ENCODE measurements around the gene GK.
"Not testable (repeated sequence)": the region's sequence is repeated elsewhere in the genome, so short reads cannot be mapped to it uniquely, and the experiment has no call there.

GK gene

DNA sequence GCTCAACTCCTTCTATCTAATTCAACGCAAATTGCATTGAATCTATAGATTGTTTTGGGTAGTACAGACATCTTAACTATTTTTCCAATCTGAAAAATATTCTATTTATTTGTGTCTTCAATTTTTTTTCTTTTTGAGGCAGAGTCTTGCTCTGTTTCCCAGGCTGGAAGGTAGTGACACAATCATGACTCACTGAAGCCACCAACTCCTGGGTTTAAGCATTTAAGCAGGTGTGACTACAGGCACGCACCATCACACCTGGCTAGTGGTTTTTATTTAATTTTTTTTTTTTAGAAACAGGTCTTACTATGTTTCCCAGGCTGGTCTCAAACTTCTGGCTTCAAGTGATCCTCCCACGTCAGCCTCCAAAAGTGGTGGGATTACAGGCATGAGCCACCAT lies 98.3 kb downstream of the GK start:
- TF ChIP-seq, protein P1, sequence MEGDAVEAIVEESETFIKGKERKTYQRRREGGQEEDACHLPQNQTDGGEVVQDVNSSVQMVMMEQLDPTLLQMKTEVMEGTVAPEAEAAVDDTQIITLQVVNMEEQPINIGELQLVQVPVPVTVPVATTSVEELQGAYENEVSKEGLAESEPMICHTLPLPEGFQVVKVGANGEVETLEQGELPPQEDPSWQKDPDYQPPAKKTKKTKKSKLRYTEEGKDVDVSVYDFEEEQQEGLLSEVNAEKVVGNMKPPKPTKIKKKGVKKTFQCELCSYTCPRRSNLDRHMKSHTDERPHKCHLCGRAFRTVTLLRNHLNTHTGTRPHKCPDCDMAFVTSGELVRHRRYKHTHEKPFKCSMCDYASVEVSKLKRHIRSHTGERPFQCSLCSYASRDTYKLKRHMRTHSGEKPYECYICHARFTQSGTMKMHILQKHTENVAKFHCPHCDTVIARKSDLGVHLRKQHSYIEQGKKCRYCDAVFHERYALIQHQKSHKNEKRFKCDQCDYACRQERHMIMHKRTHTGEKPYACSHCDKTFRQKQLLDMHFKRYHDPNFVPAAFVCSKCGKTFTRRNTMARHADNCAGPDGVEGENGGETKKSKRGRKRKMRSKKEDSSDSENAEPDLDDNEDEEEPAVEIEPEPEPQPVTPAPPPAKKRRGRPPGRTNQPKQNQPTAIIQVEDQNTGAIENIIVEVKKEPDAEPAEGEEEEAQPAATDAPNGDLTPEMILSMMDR (conservative IDR thresholded peaks at IDR 0.05; ENCODE audit: control insufficient read depth, insufficient read depth, low read depth, low read length): no peak
- DNase-seq (ENCODE audit: low read depth): no peak
- no peak overlapping the region for H3K4me3 ChIP-seq (ENCODE audit: control insufficient read depth, low read depth, low read length)

DNA sequence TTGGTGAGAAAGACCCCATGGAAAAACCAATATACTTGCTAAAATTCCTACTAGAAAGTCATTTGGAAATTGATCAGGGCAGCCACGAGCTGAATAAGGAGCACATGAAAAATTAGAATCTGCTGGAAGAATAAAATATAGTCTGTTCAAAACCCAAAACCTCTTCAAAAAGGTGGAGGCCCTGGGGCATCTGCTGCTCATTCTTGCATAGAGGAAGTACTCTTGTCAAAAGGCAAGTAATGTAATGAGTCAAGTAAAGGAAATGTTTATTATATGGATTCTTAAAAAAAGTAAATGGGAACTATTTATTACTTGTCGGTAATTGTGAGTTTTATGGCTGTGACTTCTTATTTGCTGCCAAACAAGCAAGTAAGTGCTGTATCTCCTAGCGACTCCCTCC lies 109.5 kb downstream of the GK start:
- H3K4me3 ChIP-seq (ENCODE audit: control insufficient read depth, low read depth, low read length): no peak overlapping the region
- DNase-seq (ENCODE audit: low read depth): no peak
- TF ChIP-seq, protein P1 (conservative IDR thresholded peaks at IDR 0.05; ENCODE audit: control insufficient read depth, insufficient read depth, low read depth, low read length): no peak

DNA sequence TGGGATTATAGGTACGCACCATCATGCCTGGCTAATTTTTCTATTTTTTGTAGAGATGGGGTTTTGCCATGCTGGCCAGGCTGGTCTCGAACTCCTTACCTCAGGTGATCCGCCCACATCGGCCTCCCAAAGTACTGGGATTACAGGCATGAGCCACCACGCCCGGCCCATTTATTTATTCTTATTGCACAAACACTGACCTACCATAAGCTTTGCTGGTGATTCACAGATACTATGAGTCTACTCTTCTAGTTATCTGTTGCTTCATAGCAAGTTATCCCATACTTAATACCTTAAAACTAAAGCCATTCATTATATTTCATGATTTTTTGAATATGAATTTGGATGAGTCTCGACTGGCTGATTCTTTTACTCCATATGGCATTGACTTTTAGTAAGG lies 120.5 kb downstream of the GK start:
- DNase-seq (ENCODE audit: low read depth): not testable (repeated sequence)

DNA sequence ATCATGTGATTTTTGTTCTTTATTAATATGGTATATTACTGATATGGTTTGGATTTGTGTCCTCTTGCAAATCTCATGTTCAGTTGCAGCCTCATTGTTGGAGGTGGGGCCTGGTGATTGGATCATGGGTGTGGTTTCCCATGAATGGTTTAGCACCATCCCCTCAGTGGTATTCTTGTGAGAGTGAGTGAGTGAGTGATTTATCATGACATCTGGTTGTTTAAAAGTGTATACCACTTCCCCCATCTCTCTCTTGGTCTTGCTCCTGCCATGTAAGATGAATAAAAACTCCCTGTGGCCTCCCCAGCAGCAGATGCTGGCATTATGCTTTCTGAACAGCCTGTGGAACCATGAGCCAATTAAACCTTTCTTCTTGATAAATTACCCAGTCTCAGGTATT lies 124.4 kb downstream of the GK start:
- TF ChIP-seq, protein P1 (conservative IDR thresholded peaks at IDR 0.05; ENCODE audit: control insufficient read depth, insufficient read depth, low read depth, low read length): no peak
- no peak for DNase-seq (ENCODE audit: low read depth)
- H3K4me3 ChIP-seq (ENCODE audit: control insufficient read depth, low read depth, low read length): no peak overlapping the region

More for the DNA sequence above, 120.5 kb downstream of the GK start:
- not testable (repeated sequence) for H3K4me3 ChIP-seq (ENCODE audit: control insufficient read depth, low read depth, low read length)

DNA sequence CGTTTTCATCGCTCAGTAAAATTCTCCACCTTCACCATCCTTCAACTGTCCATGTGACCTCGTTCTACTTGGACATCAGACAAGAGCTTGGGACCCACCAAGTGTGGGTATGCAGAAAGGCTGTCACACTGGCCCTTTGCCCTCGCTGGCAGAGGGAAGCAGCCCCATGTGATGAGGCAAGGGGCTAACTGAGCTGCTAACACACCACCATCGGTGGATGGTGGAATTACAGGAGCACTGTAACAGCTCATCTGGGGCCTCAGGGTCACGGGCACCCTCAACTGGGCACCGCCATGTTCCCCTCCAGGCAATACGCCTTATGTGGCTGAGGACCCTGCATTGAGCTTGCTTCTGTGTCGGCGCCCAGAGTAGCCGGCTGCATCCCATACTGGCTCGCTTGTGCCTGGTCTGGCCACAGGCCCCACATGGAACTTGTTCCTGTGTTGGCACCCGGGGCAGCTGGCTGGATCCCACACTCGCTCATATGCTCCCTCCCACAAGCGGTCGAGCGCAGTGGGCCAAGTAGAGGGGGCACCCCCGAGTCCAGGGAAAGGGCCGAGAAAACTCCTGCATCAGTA lies 126.3 kb downstream of the GK start:
- H3K4me3 ChIP-seq (ENCODE audit: control insufficient read depth, low read depth, low read length): no peak overlapping the region
- no peak for DNase-seq (ENCODE audit: low read depth)
- TF ChIP-seq, protein P1 (conservative IDR thresholded peaks at IDR 0.05; ENCODE audit: control insufficient read depth, insufficient read depth, low read depth, low read length): no peak
